ENCODE measurements around the gene C19orf38.

DNA sequence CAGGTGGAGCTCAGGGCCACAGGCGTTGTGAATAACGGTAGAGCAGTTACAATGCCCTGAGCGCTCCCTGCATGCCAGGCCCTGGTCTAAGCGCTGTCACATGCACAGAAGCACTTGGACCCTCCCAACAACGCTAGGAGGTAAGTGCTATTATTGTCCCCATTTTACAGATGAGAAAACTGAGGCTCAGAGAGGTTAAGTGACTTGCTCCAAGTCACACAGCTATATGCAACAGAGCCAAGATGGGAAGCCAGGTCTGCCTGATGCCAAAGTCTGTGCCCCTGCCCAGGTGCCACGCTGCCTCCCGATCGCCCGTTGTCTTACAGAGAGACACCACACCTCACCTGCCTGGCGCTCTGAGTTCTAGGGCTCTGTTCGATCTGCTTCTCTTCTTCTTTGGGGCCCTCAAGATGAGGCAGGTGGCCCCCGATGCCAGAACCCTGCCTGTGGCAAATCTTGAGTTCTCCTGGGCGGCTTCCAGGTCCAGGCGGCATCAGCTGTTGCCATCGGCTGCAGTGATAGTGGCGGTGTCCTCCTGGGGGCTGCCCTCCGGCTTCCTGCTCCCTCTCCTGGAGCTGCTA is 60.3 kb downstream of the C19orf38 start:
- TF ChIP-seq, protein P1, sequence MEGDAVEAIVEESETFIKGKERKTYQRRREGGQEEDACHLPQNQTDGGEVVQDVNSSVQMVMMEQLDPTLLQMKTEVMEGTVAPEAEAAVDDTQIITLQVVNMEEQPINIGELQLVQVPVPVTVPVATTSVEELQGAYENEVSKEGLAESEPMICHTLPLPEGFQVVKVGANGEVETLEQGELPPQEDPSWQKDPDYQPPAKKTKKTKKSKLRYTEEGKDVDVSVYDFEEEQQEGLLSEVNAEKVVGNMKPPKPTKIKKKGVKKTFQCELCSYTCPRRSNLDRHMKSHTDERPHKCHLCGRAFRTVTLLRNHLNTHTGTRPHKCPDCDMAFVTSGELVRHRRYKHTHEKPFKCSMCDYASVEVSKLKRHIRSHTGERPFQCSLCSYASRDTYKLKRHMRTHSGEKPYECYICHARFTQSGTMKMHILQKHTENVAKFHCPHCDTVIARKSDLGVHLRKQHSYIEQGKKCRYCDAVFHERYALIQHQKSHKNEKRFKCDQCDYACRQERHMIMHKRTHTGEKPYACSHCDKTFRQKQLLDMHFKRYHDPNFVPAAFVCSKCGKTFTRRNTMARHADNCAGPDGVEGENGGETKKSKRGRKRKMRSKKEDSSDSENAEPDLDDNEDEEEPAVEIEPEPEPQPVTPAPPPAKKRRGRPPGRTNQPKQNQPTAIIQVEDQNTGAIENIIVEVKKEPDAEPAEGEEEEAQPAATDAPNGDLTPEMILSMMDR (IDR thresholded peaks at IDR 0.05; ENCODE audit: low read length), result no peak
- no peak for TF ChIP-seq EZH2 (IDR thresholded peaks at IDR 0.05; ENCODE audit: borderline replicate concordance, low read length)

All from OCI-LY1 (cell line).